H7 (cell line): ENCODE results near the gene PTBP3. TPM values are rescaled to one million over a fixed set of nuclear protein-coding genes. Genes with fewer than 3 reads are reported as not detected.
A peak's percentile ranks its signal among the peaks of the same experiment; 100 is the strongest.
"Not testable (repeated sequence)": the region's sequence is repeated elsewhere in the genome, so short reads cannot be mapped to it uniquely, and the experiment has no call there.

ENCODE experiments used
- DNase-seq: peaks from one replicate; pipeline ENCODE4 v3.0.0; 2012
- H3K27me3 ChIP-seq: 2 replicates; pipeline ENCODE4 v1.6.0; 2011; ENCODE audit warnings: mild to moderate bottlenecking, low read length; ENCODE audit not compliant: control insufficient read depth, insufficient read depth
- H3K36me3 ChIP-seq: replicated peaks from 2 replicates; pipeline ENCODE4 v1.5.1; 2011; ENCODE audit warnings: low read length; ENCODE audit not compliant: control insufficient read depth, insufficient read depth
- H3K4me3 ChIP-seq: 2 replicates; pipeline ENCODE4 v1.5.1; 2011; ENCODE audit warnings: low read depth, mild to moderate bottlenecking, control low read depth, low read length, moderate library complexity; ENCODE audit not compliant: insufficient read depth
- total RNA-seq: library from RNA; depleted of rRNA; stranded (reverse); fragments of >200 nt; shearing (Covaris generic); gene quantifications from 2 replicates; pipeline ENCODE4 v1.2.3, GENCODE V29; 2014

The PTBP3 gene
- total RNA-seq, 1 experiment from 2014 or later: 57.5 TPM

DNA sequence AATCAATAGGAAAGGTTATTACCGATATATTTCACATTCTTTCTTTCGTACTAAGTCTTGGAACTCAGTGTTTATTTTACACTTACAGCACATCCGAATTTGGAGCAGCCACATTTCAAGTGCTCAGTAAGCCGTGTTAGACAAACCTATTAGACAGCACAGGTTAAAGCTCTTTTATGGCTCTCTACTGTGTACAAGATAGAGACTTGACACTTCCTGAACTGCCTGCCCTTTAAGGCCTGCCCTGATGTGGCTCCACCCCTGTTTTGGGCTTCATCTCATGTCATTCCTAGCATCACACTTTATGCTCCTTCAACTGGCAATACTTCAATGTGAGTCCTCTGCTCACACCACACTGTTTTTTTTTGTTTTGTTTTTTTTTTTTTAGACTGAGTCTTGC, 134.8 kb downstream of the PTBP3 start:
- H3K36me3 ChIP-seq: no peaks in the 10 kb centered on the region
- no peaks in the 10 kb centered on the region for H3K27me3 ChIP-seq
- no peak overlapping the region for H3K4me3 ChIP-seq
- DNase-seq: no peak

DNA sequence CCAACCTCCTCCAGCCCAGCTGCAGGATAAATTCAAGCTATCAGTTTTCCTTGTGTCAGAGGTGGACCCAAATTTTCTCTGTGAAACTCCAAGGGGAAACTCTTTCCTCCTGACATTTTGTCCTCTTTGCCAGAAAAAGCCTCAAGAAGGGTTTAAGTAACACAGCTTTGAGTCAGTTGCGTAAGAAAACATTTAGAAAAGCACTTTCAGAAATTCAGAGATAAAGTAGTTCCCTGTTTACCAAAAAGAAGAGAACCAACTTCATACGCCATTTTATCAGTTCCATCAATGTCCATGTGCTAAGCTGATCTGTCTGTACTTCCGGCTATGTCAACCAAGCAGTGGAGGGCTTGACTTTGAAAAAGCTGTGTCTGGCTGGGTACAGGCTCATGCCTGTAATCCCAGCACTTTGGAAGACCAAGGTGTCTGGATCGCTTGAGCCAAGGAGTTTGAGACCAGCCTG, 138.4 kb downstream of the PTBP3 start:
- H3K27me3 ChIP-seq: no peaks in the 10 kb centered on the region
- H3K36me3 ChIP-seq: no peaks in the 10 kb centered on the region
- no peak overlapping the region for H3K4me3 ChIP-seq
- DNase-seq: no peak

DNA sequence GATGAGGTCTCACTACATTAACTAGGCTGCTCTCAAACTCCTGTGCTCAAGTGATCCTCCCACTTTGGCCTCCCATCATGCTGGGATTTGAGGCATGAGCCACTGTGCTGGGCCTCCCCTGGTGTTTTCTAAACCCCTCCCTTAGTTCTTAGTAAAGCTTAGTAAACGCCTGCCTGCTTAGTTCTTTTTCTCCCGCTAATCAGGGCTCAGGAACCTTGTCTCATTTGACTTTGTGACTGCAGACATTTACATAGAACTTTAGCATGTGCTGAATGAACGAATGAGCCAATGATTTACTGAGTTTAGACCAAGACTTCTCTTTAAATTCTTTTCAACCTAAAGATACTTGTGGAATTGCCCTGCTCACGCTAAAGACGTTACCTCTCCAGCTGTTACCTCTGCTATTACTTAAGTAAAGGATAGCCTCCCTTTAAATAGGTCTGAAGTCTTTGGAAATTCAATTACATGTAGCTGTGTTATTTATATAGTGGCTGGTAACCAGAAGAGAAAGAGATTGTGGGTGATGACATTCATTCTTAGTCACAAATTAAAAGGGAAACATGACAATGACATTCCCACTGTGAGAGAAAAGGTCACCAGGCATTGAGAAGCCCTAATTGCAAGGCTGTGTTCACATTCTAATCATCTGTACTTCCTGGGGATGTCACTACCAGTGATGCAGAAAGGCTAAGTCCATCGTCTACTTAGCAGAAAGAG, 139.7 kb downstream of the PTBP3 start:
- DNase-seq: no peak
- H3K4me3 ChIP-seq: no peak overlapping the region
- H3K27me3 ChIP-seq: no peaks in the 10 kb centered on the region
- no peaks in the 10 kb centered on the region for H3K36me3 ChIP-seq

DNA sequence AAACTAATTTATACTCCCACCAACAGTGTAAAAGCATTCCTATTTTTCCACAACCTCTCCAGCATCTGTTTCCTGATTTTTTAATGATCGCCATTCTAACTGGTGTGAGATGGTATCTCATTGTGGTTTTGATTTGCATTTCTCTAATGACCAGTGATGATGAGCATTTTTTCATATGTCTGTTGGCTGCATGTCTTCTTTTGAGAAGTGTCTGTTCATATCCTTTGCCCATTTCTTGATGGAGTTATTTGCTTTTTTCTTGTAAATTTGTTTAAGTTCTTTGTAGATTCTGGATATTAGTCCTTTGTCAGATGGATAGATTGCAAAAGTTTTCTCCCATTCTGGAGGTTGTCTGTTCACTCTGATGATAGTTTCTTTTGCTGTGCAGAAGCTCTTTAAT, 143.1 kb downstream of the PTBP3 start:
- H3K36me3 ChIP-seq, DNase-seq, H3K4me3 ChIP-seq, H3K27me3 ChIP-seq: not testable (repeated sequence)

DNA sequence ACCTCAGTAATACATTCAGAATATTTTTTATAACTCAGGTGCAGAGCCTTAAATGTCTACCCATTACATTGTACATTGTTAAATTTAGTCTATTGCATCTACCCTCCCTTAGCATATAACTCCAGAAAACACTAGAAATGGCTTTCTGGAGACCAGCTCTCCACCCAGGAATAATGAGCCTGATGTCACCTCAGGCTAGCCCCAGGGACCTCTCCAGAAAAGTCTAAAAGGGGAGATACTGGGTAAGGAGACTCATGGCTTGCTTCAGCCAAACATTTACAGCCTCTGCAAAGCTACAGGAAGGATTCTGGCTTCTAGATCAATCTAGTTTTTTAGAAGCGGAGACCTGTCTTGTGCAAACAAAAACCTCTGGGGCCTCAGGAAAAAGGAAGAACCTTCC, 144.5 kb downstream of the PTBP3 start:
- Histone ChIP-seq H3K36me3 (no peaks in the 10 kb centered on the region), H3K27me3 (no peaks in the 10 kb centered on the region), H3K4me3 (no peak overlapping the region)
- DNase-seq: no peak

DNA sequence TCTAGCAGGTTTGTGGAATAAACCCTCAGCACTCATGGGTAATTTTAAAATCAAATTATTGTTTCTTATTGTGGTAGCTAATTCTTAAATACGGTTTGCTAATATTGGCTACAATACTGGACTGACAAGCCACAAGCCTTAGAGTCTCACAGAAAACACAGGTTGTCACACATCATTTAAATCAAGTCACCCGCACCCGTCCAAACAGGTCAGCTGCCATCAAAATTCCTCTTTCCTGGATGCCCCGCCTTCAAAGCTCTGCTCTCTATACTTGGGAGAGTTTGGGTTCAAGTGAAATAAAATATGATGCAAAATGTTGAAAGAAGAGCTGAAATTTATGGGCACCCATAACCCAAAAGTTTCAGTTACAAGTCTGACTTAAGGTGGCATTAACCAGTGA, 146.0 kb downstream of the PTBP3 start:
- H3K36me3 ChIP-seq: no peaks in the 10 kb centered on the region
- no peak overlapping the region for H3K4me3 ChIP-seq
- no peak for DNase-seq
- no peaks in the 10 kb centered on the region for H3K27me3 ChIP-seq

DNA sequence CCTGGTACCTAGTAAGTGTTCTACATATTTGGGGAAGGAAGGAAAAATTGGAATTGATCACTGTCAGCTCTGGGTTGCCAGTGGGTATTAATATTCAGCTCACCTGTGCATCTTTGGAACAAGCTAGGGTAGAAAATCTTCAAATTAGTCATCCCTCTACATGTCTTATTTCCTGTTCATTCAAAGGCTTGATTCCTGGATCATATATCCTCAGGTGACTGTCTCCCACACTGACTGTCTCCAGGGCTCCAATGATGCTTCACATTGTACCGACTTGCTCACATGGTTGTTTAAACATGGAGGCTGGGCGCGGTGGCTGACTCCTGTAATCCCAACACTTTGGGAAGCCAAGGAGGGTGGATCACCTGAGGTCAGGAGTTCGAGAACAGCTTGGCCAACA, 146.7 kb downstream of the PTBP3 start:
- DNase-seq: no peak
- no peaks in the 10 kb centered on the region for H3K36me3 ChIP-seq
- H3K4me3 ChIP-seq: no peak overlapping the region
- no peaks in the 10 kb centered on the region for H3K27me3 ChIP-seq

DNA sequence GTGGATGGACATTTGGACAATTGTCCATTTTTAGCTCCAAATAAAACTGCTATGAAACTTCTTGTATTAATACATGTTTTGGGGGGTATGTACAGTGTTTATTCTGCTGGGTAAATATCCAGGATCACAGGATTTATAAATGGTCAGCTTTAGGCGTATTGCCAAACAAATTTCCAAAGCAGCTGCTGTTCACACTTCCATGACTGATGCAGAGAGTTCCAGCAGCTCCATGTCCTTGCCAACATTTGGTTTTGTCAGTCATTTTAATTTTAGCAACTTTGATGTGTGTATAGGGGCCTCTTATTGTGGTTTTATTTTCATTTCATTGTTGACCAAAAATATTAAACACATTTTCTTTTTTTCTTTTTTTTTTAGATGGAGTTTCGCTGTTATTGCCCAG, 148.5 kb downstream of the PTBP3 start:
- Histone ChIP-seq H3K4me3 (no peak overlapping the region), H3K27me3 (no peaks in the 10 kb centered on the region), H3K36me3 (no peaks in the 10 kb centered on the region)
- DNase-seq: no peak

DNA sequence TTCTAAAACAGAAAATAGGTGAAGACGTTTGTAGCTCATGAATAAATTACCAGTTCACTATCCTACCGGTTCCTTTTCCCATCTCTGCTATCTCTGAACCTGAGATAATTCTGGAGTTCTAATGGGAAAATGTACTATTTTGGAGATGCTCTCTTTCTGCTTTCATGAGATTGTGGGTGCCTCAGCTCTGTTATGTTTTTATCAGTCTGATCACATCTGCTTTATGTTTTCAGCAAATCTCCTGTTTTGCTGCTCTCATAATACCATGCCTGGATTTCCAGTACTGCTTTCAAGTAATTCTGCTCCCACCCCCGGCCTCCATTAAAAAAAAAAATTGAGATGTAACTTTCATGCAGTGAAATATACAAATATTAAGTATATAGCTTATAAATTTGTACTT, 149.2 kb downstream of the PTBP3 start:
- no peak for DNase-seq
- no peak overlapping the region for H3K4me3 ChIP-seq
- H3K27me3 ChIP-seq: no peaks in the 10 kb centered on the region
- no peaks in the 10 kb centered on the region for H3K36me3 ChIP-seq

DNA sequence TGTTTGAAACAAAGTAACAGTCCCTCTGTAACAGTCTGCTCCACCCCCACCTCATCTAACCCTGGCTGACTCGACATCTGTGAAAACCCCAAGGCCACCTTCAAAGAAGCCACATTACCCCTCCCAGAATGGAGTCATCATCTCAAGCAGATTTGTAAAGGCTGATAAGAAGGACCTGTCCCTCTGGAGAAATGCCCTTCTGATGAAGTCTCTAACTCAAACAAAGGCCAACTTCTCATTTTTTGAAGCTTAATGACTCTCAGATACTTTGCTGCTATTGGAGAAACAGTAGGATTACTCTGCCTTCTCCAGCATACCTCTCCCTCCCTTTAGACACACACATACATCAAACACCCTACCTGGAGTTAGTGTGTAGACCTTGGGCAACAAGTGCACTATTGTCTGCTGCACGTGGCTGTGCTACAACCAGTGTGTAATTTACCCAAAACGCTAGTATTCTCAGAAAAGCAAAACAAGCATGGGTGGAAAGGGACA, 153.0 kb downstream of the PTBP3 start:
- Histone ChIP-seq H3K36me3 (no peaks in the 10 kb centered on the region), H3K4me3 (no peak overlapping the region), H3K27me3 (peaks cover 7% of the 10 kb centered on the region)
- no peak for DNase-seq

DNA sequence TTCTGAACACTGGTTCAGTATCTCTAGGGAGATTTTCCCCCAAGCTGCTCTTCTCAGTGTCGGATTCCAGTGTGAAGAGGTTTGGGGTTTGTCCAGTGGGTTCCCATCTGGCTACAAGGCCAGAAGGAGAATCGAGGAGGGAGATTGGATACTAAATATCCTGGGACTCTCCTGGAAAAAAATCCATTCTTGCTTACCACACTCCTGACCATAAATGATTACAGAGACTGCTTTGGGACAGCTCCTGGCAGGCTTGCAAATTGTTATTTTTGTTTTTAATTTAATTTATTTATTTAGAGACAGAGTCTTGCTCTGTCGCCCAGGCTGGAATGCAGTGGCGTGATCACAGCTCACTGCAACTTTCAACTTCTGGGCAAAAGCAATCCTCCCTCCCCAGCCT, 153.6 kb downstream of the PTBP3 start:
- no peaks in the 10 kb centered on the region for H3K36me3 ChIP-seq
- no peak for DNase-seq
- no peak overlapping the region for H3K4me3 ChIP-seq
- H3K27me3 ChIP-seq: peaks cover 10% of the 10 kb centered on the region

DNA sequence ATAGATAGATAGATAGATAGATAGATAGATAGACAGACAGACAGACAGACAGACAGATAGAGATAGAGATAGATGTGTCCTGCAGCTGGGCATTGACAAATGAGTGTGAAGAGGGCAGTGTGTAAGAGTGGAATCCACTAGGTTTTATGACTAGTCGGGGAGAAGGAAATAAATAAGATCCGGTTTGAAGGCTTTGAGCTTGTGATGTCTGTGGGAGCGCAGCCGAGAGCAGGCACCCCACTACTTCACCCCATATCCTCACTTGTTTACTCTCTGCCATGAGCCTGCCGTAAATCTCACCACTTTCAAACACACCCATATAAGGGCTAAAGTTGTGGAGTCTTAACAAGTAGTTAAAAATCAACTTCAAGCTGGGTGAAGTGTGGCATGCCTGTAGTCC, 156.9 kb downstream of the PTBP3 start:
- Histone ChIP-seq H3K4me3 (no peak overlapping the region), H3K27me3 (peaks cover 17% of the 10 kb centered on the region), H3K36me3 (no peaks in the 10 kb centered on the region)
- DNase-seq: no peak

DNA sequence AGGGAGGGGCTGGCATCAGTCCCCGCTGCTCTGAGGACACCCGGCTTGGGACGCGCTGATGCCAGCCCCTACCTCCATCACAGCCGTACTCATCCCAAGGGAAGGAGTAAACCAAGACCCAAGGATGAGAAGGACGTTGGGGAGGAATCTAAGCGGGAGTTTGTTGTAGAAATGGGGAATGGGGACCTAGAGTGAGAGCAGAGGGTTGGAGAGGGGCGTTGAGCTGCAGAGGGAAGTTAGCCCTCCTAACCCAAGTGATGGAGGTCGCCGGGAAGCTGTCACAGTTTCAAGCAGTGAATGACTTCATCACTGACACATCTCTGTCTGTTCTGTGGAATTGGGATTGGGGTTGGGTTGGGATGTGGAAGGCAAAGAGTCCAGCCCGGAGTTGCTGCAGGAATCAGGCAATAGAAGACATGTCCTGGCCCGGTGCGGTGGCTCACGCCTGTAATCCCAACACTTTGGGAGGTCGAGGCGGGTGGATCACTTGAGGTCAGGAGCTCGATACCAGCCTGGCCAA, 157.6 kb downstream of the PTBP3 start:
- peak; percentile 68 for DNase-seq
- no peaks in the 10 kb centered on the region for H3K36me3 ChIP-seq
- H3K4me3 ChIP-seq: peak overlapping the region; percentile 63
- H3K27me3 ChIP-seq: peaks cover 17% of the 10 kb centered on the region

DNA sequence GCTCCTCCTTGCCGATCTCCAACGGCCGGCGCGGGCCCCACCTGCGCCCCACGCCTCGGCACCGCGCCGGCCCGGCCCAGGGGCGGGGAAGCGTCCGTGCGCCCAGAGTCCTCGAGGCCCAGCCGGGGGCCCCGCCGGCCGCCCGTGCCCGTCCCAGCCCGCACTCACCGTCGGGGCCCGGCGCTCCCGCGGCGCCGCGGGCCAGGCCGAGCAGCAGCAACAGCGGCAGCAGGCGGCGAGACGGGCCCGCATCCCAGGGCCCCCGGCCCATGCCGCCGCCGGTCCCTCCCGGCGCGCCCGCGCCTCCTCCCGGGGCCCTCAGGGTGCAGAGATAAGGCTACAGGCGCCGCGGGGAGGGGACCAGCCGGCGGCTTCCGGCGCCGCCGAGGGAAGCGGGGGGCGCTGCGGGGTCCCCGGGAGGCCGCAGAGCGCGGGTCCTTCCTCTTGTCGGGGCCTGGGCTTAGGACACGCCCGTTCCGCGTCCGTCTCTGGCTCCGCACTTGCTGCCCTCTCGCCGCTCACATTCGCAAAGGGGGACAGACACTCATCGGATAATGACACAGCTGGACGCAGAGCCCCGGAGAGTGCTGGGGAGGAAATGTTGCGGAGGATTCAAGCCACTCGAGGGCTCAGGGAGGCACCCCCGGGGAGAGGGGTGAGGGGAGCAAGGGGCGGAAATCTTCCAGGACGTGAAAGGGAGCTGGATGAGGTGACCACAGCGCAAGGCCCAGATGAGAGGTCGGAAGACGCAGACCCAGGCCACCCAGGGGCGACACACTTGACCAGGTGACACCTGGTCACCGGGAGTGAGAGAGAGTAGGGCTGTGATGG, 158.2 kb downstream of the PTBP3 start, which contains the start of gene SUSD1:
Gene SUSD1, minus strand, starts transcription at position 333 of the 831 bp plus-strand sequence. Its CDS starts 62 bp downstream, at position 271.
- no peaks in the 10 kb centered on the region for H3K36me3 ChIP-seq
- H3K4me3 ChIP-seq: peak within 1 kb of the TSS; percentile 63
- peaks cover 17% of the 10 kb centered on the region for H3K27me3 ChIP-seq
- peak; percentile 84 for DNase-seq
